ENCODE data around the gene NUDT7. TPM values are rescaled to one million over a fixed set of nuclear protein-coding genes. Genes with fewer than 3 reads are reported as not detected.

NUDT7 gene
- total and polyA plus RNA-seq, 4 donors = 15.4 to 30.2 (median 25.3) TPM

- TF ChIP-seq, protein P1, sequence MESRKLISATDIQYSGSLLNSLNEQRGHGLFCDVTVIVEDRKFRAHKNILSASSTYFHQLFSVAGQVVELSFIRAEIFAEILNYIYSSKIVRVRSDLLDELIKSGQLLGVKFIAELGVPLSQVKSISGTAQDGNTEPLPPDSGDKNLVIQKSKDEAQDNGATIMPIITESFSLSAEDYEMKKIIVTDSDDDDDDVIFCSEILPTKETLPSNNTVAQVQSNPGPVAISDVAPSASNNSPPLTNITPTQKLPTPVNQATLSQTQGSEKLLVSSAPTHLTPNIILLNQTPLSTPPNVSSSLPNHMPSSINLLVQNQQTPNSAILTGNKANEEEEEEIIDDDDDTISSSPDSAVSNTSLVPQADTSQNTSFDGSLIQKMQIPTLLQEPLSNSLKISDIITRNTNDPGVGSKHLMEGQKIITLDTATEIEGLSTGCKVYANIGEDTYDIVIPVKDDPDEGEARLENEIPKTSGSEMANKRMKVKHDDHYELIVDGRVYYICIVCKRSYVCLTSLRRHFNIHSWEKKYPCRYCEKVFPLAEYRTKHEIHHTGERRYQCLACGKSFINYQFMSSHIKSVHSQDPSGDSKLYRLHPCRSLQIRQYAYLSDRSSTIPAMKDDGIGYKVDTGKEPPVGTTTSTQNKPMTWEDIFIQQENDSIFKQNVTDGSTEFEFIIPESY (IDR thresholded peaks at IDR 0.05) = no peak
These were observed 42.4 kb upstream of the NUDT7 start (continued) for GRCh38 chr16:77679901-77680300.

DNA sequence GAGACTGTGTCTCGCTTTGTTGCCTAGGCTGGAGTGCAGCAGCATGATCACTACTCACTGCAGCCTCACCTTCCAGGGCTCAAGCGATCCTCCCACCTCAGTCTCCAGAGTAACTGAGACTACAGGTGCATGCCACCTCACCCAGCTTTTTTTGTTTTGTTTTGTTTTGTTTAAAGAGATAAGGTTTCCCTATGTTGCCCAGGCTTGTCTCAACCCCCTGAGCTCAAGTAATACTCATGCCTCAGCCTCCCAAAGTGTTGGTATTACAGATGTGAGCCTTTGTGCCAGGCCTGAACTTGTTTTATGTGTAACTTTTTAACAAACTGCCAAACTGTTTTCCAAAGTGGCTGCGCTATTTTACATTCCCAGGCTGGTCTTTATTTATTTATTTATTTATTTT is 41.8 kb upstream of the NUDT7 start:
- TF ChIP-seq SP1 (IDR thresholded peaks at IDR 0.05) (no peak), FOXA2 (IDR thresholded peaks at IDR 0.05) (no peak), GABPA (IDR thresholded peaks at IDR 0.05 in 1 of 2, conservative IDR thresholded peaks at IDR 0.05 in 1 of 2) (no peak), HNF4G (IDR thresholded peaks at IDR 0.05) (no peak), RAD21 (IDR thresholded peaks at IDR 0.05) (no peak)
- TF ChIP-seq, protein P2, sequence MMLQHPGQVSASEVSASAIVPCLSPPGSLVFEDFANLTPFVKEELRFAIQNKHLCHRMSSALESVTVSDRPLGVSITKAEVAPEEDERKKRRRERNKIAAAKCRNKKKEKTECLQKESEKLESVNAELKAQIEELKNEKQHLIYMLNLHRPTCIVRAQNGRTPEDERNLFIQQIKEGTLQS (IDR thresholded peaks at IDR 0.05) = no peak
- TF ChIP-seq, protein P3, sequence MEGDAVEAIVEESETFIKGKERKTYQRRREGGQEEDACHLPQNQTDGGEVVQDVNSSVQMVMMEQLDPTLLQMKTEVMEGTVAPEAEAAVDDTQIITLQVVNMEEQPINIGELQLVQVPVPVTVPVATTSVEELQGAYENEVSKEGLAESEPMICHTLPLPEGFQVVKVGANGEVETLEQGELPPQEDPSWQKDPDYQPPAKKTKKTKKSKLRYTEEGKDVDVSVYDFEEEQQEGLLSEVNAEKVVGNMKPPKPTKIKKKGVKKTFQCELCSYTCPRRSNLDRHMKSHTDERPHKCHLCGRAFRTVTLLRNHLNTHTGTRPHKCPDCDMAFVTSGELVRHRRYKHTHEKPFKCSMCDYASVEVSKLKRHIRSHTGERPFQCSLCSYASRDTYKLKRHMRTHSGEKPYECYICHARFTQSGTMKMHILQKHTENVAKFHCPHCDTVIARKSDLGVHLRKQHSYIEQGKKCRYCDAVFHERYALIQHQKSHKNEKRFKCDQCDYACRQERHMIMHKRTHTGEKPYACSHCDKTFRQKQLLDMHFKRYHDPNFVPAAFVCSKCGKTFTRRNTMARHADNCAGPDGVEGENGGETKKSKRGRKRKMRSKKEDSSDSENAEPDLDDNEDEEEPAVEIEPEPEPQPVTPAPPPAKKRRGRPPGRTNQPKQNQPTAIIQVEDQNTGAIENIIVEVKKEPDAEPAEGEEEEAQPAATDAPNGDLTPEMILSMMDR (IDR thresholded peaks at IDR 0.05; ENCODE audit: low read depth, low read length, missing input control) = no peak
- TF ChIP-seq, protein P1 (IDR thresholded peaks at IDR 0.05) = no peak
- no peak for DNase-seq (ENCODE audit: low spot score)
- Histone ChIP-seq H3K27me3 (ENCODE audit: control insufficient read depth in 4 of 4, insufficient read depth in 4 of 4, low read length in 3 of 4) (no peaks in the 10 kb centered on the region), H3K4me3 (ENCODE audit: low read depth in 1 of 3, low read length in 3 of 3) (no peak overlapping the region), H3K4me1 (ENCODE audit: control insufficient read depth in 4 of 4, insufficient read depth in 4 of 4, low read length in 3 of 4) (peaks cover 0 to 3% (median 0%) of the 10 kb centered on the region in 4 donors), H3K27ac (ENCODE audit: low read depth in 1 of 2, low read length in 2 of 2) (no peak overlapping the region), H3K9me3 (ENCODE audit: control insufficient read depth in 4 of 4, low read length in 3 of 4) (no peaks in the 10 kb centered on the region), H3K36me3 (ENCODE audit: control insufficient read depth in 4 of 4, insufficient read depth in 3 of 4, low read depth in 1 of 4, low read length in 3 of 4) (no peaks in the 10 kb centered on the region), H3K9ac (ENCODE audit: low read depth in 1 of 2, low read length in 2 of 2) (no peak overlapping the region)
- WGBS = 97% methylated on average over 3 of the region's 3 CpGs

- Histone ChIP-seq H3K4me1 (ENCODE audit: control insufficient read depth in 4 of 4, insufficient read depth in 4 of 4, low read length in 3 of 4) (no peaks in the 10 kb centered on the region), H3K9ac (ENCODE audit: low read depth in 1 of 2, low read length in 2 of 2) (no peak overlapping the region), H3K9me3 (ENCODE audit: control insufficient read depth in 4 of 4, low read length in 3 of 4) (no peaks in the 10 kb centered on the region), H3K36me3 (ENCODE audit: control insufficient read depth in 4 of 4, insufficient read depth in 3 of 4, low read depth in 1 of 4, low read length in 3 of 4) (no peaks in the 10 kb centered on the region), H3K27ac (ENCODE audit: low read depth in 1 of 2, low read length in 2 of 2) (no peak overlapping the region), H3K4me3 (ENCODE audit: low read depth in 1 of 3, low read length in 3 of 3) (no peak overlapping the region), H3K27me3 (ENCODE audit: control insufficient read depth in 4 of 4, insufficient read depth in 4 of 4, low read length in 3 of 4) (no peaks in the 10 kb centered on the region)
- 83% methylated on average over 10 of the region's 10 CpGs for WGBS
- no peak for DNase-seq (ENCODE audit: low spot score)
- no peak for TF ChIP-seq TAF1 (conservative IDR thresholded peaks at IDR 0.05)
- TF ChIP-seq HNF4G (IDR thresholded peaks at IDR 0.05) = no peak
- TF ChIP-seq, protein P2 (IDR thresholded peaks at IDR 0.05) = no peak
- TF ChIP-seq, protein P1 (IDR thresholded peaks at IDR 0.05) = no peak
- TF ChIP-seq RAD21 (IDR thresholded peaks at IDR 0.05) = no peak
- TF ChIP-seq GABPA (IDR thresholded peaks at IDR 0.05 in 1 of 2, conservative IDR thresholded peaks at IDR 0.05 in 1 of 2) = no peak
- TF ChIP-seq EGR1 (IDR thresholded peaks at IDR 0.05; ENCODE audit: low read depth in 2 of 2) = no peak
- TF ChIP-seq YY1 (IDR thresholded peaks at IDR 0.05) = no peak
- TF ChIP-seq, protein P4, sequence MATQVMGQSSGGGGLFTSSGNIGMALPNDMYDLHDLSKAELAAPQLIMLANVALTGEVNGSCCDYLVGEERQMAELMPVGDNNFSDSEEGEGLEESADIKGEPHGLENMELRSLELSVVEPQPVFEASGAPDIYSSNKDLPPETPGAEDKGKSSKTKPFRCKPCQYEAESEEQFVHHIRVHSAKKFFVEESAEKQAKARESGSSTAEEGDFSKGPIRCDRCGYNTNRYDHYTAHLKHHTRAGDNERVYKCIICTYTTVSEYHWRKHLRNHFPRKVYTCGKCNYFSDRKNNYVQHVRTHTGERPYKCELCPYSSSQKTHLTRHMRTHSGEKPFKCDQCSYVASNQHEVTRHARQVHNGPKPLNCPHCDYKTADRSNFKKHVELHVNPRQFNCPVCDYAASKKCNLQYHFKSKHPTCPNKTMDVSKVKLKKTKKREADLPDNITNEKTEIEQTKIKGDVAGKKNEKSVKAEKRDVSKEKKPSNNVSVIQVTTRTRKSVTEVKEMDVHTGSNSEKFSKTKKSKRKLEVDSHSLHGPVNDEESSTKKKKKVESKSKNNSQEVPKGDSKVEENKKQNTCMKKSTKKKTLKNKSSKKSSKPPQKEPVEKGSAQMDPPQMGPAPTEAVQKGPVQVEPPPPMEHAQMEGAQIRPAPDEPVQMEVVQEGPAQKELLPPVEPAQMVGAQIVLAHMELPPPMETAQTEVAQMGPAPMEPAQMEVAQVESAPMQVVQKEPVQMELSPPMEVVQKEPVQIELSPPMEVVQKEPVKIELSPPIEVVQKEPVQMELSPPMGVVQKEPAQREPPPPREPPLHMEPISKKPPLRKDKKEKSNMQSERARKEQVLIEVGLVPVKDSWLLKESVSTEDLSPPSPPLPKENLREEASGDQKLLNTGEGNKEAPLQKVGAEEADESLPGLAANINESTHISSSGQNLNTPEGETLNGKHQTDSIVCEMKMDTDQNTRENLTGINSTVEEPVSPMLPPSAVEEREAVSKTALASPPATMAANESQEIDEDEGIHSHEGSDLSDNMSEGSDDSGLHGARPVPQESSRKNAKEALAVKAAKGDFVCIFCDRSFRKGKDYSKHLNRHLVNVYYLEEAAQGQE (IDR thresholded peaks at IDR 0.05) = no peak
- no peak for TF ChIP-seq FOXA2 (IDR thresholded peaks at IDR 0.05)
These were observed 39.7 kb upstream of the NUDT7 start for GRCh38 chr16:77682586-77682985.
